MM.1S (cell line): ENCODE data around the gene TMEM69.
"Not testable (repeated sequence)": the region's sequence is repeated elsewhere in the genome, so short reads cannot be mapped to it uniquely, and the experiment has no call there.

Source experiments
- DNase-seq: peaks from one replicate; pipeline ENCODE4 v3.0.0-alpha.2; 2015
- H2AFZ ChIP-seq: fragments of 300-600 bp; sonication (generic); 2 replicates; pipeline ENCODE4 v1.6.0; 2016; ENCODE audit warnings: antibody characterized with exemption, low read length
- H3F3A ChIP-seq: fragments of 300-600 bp; sonication (generic); 2 replicates; pipeline ENCODE4 v1.6.1; 2016; ENCODE audit warnings: mild to moderate bottlenecking, antibody characterized with exemption, low read length, moderate library complexity, mixed read lengths; ENCODE audit not compliant: insufficient read depth
- H3K27ac ChIP-seq: fragments of 300-600 bp; sonication (generic); 2 replicates; pipeline ENCODE4 v1.5.1; 2016; ENCODE audit warnings: mild to moderate bottlenecking, low read length
- H3K27me3 ChIP-seq: fragments of 300-600 bp; sonication (generic); replicated peaks from 2 replicates; pipeline ENCODE4 v1.6.0; 2016; ENCODE audit warnings: low read length; ENCODE audit not compliant: insufficient read depth
- H3K36me3 ChIP-seq: fragments of 300-600 bp; sonication (generic); replicated peaks from 2 replicates; pipeline ENCODE4 v1.6.1; 2016; ENCODE audit warnings: mild to moderate bottlenecking, low read length, mixed read lengths; ENCODE audit not compliant: insufficient read depth
- H3K4me1 ChIP-seq: fragments of 300-600 bp; sonication (generic); 2 replicates; pipeline ENCODE4 v1.6.1; 2016; ENCODE audit warnings: low read length, mixed read lengths
- H3K4me2 ChIP-seq: fragments of 300-600 bp; sonication (generic); 2 replicates; pipeline ENCODE4 v1.6.0; 2016; ENCODE audit warnings: low read depth, low read length
- H3K4me3 ChIP-seq: fragments of 300-600 bp; sonication (generic); 2 replicates; pipeline ENCODE4 v1.5.1; 2016; ENCODE audit warnings: low read length, mixed read lengths
- H3K79me2 ChIP-seq: fragments of 300-600 bp; sonication (generic); 2 replicates; pipeline ENCODE4 v1.6.1; 2016; ENCODE audit warnings: mixed run types, low read length, mixed read lengths
- H3K9ac ChIP-seq: fragments of 300-600 bp; sonication (generic); 2 replicates; pipeline ENCODE4 v1.6.1; 2016; ENCODE audit warnings: low read length, mixed read lengths
- H3K9me2 ChIP-seq: fragments of 300-600 bp; sonication (generic); replicated peaks from 2 replicates; pipeline ENCODE4 v1.6.1; 2016; ENCODE audit warnings: mild to moderate bottlenecking, low read length, mixed read lengths; ENCODE audit not compliant: insufficient read depth
- H3K9me3 ChIP-seq: fragments of 300-600 bp; sonication (generic); replicated peaks from 2 replicates; pipeline ENCODE4 v1.6.1; 2016; ENCODE audit warnings: mild to moderate bottlenecking, low read length, mixed read lengths; ENCODE audit not compliant: insufficient read depth
- H4K20me1 ChIP-seq: fragments of 300-600 bp; sonication (generic); 2 replicates; pipeline ENCODE4 v1.6.1; 2016; ENCODE audit warnings: mild to moderate bottlenecking, low read length, moderate library complexity, mixed read lengths; ENCODE audit not compliant: insufficient read depth
- EZH2 ChIP-seq: fragments of 300-600 bp; sonication (generic); optimal IDR thresholded peaks from 2 replicates; pipeline ENCODE3; 2017; ENCODE audit warnings: low read depth, mild to moderate bottlenecking, antibody characterized with exemption, low read length, mixed read lengths
- EZH2phosphoT487 ChIP-seq: fragments of 300-600 bp; sonication (generic); IDR thresholded peaks from 2 replicates; pipeline ENCODE4 v1.6.1; 2018; ENCODE audit warnings: antibody characterized with exemption, low read length
- TF ChIP-seq, protein P1 (sequence below): fragments of 300-600 bp; sonication (generic); IDR thresholded peaks from 2 replicates; pipeline ENCODE4 v1.5.1; 2016; ENCODE audit warnings: antibody characterized with exemption, low read length, mixed read lengths

Gene TMEM69

GRCh38 chr1:45722809-45723208, 34.8 kb downstream of the TMEM69 start:
- no peak overlapping the region for H3K4me2 ChIP-seq
- no peaks in the 10 kb centered on the region for H3K36me3 ChIP-seq
- no peak for DNase-seq
- no peak overlapping the region for H3K9ac ChIP-seq
- H3K27ac ChIP-seq: no peak overlapping the region
- TF ChIP-seq EZH2phosphoT487 (no peak), EZH2 (no peak)
- TF ChIP-seq, protein P1, sequence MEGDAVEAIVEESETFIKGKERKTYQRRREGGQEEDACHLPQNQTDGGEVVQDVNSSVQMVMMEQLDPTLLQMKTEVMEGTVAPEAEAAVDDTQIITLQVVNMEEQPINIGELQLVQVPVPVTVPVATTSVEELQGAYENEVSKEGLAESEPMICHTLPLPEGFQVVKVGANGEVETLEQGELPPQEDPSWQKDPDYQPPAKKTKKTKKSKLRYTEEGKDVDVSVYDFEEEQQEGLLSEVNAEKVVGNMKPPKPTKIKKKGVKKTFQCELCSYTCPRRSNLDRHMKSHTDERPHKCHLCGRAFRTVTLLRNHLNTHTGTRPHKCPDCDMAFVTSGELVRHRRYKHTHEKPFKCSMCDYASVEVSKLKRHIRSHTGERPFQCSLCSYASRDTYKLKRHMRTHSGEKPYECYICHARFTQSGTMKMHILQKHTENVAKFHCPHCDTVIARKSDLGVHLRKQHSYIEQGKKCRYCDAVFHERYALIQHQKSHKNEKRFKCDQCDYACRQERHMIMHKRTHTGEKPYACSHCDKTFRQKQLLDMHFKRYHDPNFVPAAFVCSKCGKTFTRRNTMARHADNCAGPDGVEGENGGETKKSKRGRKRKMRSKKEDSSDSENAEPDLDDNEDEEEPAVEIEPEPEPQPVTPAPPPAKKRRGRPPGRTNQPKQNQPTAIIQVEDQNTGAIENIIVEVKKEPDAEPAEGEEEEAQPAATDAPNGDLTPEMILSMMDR: no peak
- H3K4me1 ChIP-seq: no peaks in the 10 kb centered on the region
- no peaks in the 10 kb centered on the region for H3K9me2 ChIP-seq
- H2AFZ ChIP-seq: no peak overlapping the region
- H3K79me2 ChIP-seq: no peaks in the 10 kb centered on the region
- no peaks in the 10 kb centered on the region for H3F3A ChIP-seq
- H4K20me1 ChIP-seq: no peaks in the 10 kb centered on the region
- H3K4me3 ChIP-seq: no peak overlapping the region
- no peaks in the 10 kb centered on the region for H3K9me3 ChIP-seq
- H3K27me3 ChIP-seq: no peaks in the 10 kb centered on the region

GRCh38 chr1:45723248-45723930, 35.4 kb downstream of the TMEM69 start:
- no peak overlapping the region for H3K27ac ChIP-seq
- no peaks in the 10 kb centered on the region for H3K9me2 ChIP-seq
- no peaks in the 10 kb centered on the region for H3K79me2 ChIP-seq
- H4K20me1 ChIP-seq: no peaks in the 10 kb centered on the region
- TF ChIP-seq EZH2 (no peak), EZH2phosphoT487 (no peak)
- TF ChIP-seq, protein P1: no peak
- H3K4me1 ChIP-seq: no peaks in the 10 kb centered on the region
- no peaks in the 10 kb centered on the region for H3K9me3 ChIP-seq
- no peak for DNase-seq
- no peak overlapping the region for H2AFZ ChIP-seq
- no peak overlapping the region for H3K4me3 ChIP-seq
- no peaks in the 10 kb centered on the region for H3F3A ChIP-seq
- no peaks in the 10 kb centered on the region for H3K27me3 ChIP-seq
- H3K4me2 ChIP-seq: no peak overlapping the region
- H3K9ac ChIP-seq: no peak overlapping the region
- no peaks in the 10 kb centered on the region for H3K36me3 ChIP-seq

- not testable (repeated sequence) for H3K9ac ChIP-seq, H3K4me3 ChIP-seq, DNase-seq, H3K4me2 ChIP-seq, H3K79me2 ChIP-seq, H4K20me1 ChIP-seq, H2AFZ ChIP-seq, H3K9me3 ChIP-seq, H3K36me3 ChIP-seq, H3K27ac ChIP-seq, H3K4me1 ChIP-seq, H3K9me2 ChIP-seq, H3F3A ChIP-seq, H3K27me3 ChIP-seq
Observed at GRCh38 chr1:45726007-45726406, 38.0 kb downstream of the TMEM69 start.

- Histone ChIP-seq H3K4me1 (no peaks in the 10 kb centered on the region), H3K4me2 (no peak overlapping the region), H3K9ac (no peak overlapping the region), H3K9me2 (no peaks in the 10 kb centered on the region), H2AFZ (no peak overlapping the region), H3K4me3 (no peak overlapping the region), H3K27ac (no peak overlapping the region), H3K27me3 (no peaks in the 10 kb centered on the region), H3K36me3 (no peaks in the 10 kb centered on the region), H3F3A (no peaks in the 10 kb centered on the region), H4K20me1 (no peaks in the 10 kb centered on the region), H3K79me2 (no peaks in the 10 kb centered on the region), H3K9me3 (no peaks in the 10 kb centered on the region)
- no peak for TF ChIP-seq EZH2
- TF ChIP-seq, protein P1: no peak
- no peak for DNase-seq
Observed at GRCh38 chr1:45730075-45730779, 42.2 kb downstream of the TMEM69 start.
